Measurements from ENCODE around the gene PDP2. TPM values are rescaled to one million over a fixed set of nuclear protein-coding genes. Genes with fewer than 3 reads are reported as not detected.

The PDP2 gene, protein sequence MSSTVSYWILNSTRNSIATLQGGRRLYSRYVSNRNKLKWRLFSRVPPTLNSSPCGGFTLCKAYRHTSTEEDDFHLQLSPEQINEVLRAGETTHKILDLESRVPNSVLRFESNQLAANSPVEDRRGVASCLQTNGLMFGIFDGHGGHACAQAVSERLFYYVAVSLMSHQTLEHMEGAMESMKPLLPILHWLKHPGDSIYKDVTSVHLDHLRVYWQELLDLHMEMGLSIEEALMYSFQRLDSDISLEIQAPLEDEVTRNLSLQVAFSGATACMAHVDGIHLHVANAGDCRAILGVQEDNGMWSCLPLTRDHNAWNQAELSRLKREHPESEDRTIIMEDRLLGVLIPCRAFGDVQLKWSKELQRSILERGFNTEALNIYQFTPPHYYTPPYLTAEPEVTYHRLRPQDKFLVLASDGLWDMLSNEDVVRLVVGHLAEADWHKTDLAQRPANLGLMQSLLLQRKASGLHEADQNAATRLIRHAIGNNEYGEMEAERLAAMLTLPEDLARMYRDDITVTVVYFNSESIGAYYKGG
- 5.5 to 7.8 TPM (median 6.3 TPM) in 5 replicates for total RNA-seq (2022; extraction: Qiagen RNA extraction; ENCODE audit: low read depth)

DNA sequence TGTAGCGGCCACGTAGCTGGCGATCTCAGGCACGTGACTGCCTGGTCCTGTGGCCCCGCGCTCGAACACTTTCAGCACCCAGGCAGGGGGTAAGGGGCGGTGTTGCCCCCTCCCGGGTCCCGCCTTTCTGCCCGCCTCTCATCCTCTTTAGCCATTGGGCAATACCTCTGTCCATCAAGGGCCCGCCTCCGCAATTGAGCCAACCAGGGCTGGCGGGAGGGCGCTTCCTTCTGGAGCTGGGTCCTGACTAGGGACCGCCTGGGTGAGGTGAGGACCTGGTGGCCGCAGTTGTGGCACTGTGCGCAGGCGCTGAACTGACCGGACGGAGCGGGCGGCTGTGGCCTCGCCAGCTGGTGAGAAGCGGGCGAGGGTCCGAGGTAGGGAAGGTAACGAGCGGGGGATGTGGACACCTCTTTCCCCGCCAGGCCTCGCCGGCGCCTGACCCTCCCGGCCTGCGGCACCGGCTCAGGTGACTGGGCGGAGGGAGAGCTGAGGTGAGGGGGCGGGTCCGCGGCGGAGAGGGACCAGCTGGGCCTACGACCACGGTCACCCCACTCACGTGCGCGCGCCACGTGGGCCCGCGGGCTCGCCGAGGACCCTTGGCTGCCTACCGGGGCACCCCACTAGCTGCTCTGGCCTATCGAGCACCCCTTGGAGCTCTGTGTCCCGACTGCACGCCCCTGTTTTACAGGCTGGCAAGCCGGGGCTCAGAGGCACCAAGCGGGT is at the start of gene PDP2:
PDP2 (plus strand) TSS at position 228 of the 726 bp plus-strand sequence. CDS start 3,770 bp downstream, outside the sequence.

DNA sequence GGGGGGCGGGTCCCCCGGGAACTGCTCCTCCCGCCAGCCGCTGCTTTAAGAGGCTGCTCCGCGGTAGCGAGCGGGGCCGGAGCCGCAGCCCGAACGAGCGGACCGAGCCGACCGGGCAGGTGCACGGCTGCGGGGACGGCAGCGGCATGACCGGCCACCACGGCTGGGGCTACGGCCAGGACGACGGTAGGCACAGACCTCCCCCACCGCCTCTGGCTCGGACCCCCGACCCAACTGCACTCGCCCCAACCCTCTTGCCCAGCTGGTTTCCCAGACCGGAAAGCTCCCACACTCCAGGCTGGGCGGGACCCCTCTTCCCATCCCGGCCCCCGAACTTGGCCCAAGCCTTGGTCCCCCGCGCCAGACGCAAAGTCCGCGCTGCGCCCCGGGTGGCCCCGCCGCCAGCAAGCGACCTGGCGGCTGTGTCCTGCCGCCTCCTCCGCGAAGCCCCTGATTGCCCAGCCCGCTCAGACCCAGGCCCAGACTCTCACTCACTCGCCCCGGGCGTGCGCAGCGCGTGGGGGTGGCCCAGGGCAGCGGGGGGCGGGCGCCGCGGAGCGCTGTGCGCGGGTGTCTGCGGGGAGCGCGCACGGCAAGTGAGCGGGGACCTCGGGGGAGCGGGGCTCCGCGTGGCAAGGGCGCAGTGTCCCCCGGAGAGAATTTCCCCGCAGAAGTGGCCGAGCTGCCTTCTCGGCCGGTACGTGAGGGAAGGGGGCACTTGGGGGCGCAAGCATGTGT is 35.8 kb upstream of the PDP2 start, which contains the start of gene CA7:
CA7 (plus strand) TSS at position 73 of the 738 bp plus-strand sequence; CDS start at position 147, 74 bp downstream.

DNA sequence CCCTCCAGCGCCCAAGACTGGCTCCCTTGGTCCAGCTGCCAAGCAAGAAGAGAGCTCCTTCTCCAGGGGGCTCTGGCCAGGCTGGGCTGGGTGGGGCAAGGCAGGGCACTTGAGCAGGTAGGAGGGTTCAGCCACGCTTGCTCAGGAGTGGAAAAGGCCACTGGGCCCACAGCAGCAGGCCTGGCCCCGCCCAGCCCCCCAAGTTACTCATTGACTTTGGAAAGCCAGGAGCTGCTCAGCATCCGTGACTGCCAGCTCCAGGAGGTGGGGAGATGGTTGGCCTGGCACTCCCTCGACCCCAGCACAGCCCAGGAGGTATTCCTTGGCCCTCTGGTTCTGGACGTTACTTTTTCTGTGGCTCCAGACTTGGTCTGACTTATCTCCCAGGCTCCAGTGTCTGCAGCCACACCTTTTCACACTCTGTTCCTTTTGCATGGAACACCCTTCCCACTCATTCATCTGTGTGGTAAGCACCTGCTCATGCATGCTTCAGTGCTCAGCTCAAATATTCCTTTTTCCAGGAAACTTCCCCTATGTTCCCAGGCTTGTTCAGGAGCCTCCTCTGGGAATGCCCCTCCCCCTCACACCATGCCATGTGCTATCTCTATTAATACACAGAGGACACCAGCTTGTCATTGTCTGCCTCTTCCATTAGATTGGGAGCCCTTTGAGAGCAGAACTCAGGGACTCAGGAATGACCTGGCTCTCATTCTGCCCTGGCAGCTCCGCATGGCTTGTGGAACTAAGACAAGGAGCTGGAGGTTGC is 38.7 kb downstream of the PDP2 start, which contains the start of gene CDH16:
CDH16 (minus strand) TSS at position 83 of the 766 bp plus-strand sequence. CDS start 820 bp downstream, outside the sequence.

DNA sequence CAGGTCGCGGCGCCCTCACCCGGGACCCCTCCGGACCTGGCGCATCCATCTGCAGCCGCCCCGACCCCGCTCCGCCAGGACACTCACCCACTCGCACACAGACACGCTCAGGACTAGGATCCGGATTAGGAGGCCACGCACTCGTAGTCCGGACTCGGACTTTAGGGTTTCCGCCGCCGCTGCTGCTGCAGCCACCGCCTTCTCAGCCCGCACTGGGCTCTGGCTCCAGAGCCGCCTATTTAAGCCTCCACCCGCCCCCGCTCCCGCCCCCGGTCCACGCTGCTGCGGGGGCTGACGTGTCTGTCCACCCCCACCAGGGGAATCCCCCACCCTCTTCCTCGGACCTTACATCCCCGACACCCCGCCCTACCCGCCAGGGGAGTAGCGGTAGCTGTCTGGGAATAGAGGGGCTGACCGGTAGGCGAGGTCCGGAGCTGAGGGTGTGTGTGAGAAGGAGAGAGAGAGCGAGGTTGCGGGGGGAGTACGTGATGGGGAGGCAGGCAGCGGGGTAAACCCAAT is 45.1 kb downstream of the PDP2 start, which contains the start of gene RRAD:
RRAD (minus strand) TSS at position 214 of the 519 bp plus-strand sequence. CDS start 356 bp downstream, outside the sequence.

DNA sequence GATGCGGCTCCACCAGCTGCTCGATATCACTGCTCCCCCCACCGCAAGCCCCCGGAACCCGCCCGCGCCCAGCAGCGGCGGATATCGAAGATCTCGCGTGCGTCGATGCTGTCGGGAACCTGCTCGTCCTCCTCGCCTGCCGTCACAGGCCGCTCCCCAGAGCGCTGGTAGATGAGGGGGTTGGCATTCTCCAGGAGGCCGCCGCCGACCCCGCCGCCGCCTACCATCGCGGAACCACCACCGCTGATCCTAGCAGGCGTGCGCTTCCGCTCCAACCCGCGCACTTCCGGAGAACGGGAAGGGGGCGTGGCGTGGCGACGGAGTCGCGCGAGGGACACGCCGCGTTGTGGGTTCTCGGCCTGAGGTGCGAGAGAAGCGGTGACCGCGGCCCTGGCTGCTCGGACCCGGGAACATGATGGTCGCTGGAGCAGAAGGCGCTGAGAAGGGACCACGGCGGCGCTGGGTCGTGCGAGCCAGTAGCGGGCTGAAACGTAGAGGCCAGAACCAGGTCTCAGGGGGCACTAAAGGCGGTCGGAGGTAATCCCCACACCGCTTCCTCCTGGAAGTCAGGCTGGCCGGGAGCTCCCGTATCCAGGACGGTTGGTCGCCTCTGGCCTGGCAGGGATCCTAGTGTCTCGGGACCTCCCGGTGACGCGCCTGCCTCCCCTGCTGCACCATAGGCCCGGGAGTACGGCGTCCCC is 54.0 kb downstream of the PDP2 start, which contains the start of gene CIAO2B:
CIAO2B (minus strand) TSS at position 265 of the 701 bp plus-strand sequence; CDS start at position 227, 38 bp downstream.

DNA sequence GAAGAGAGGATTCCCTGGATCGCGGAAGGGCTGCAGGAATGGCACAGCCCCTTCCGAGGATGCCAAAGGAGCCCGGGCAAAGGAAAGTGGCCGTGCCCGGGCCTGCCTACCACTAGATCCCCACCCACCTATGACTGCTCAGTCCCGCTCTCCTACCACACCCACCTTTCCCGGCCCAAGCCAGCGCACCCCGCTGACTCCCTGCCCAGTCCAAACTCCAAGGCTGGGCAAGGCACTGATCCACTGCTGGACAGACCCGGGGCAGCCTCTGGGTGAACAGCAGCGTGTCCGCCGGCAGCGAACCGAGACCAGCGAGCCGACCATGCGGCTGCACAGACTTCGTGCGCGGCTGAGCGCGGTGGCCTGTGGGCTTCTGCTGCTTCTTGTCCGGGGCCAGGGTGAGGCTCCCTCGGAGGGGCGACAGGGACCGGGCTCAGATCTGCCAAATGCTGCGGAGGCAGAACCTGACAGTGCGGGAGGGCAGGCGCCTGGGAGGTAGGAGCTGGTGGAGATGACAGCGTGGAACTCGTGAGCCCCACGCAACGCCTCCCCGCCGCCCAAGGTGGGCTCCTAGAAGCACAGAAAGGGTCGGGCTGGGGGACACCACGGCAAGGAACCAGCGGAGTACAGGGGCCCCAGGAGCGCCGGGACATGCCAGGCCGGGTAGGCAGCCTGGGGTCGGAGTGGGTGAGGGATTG is 55.1 kb downstream of the PDP2 start, which contains the start of gene CES2:
CES2 (plus strand) TSS at position 203 of the 698 bp plus-strand sequence; CDS start at position 323, 120 bp downstream.

Other genes starting within 250 kb of the PDP2 start
- gene CMTM4, start 183.8 kb upstream of the PDP2 start, total RNA-seq (2022; extraction: Qiagen RNA extraction; ENCODE audit: low read depth), result 23.9 to 40.7 TPM (median 34.9 TPM) in 5 replicates
- gene DYNC1LI2, start 128.9 kb upstream of the PDP2 start, total RNA-seq (2022; extraction: Qiagen RNA extraction; ENCODE audit: low read depth), result 47.0 to 57.1 TPM (median 56.7 TPM) in 5 replicates
- gene TERB1, start 78.9 kb upstream of the PDP2 start, total RNA-seq (2022; extraction: Qiagen RNA extraction; ENCODE audit: low read depth), result 0.03 to 0.17 TPM in 2 of 5 replicates, not detected in the others
- 66.3 to 74.9 TPM (median 71.6 TPM) in 5 replicates for gene NAE1, start 49.5 kb upstream of the PDP2 start, total RNA-seq (2022; extraction: Qiagen RNA extraction; ENCODE audit: low read depth)
- 0.05 to 0.08 TPM in 2 of 5 replicates, not detected in the others for gene CA7, start 36.1 kb upstream of the PDP2 start, total RNA-seq (2022; extraction: Qiagen RNA extraction; ENCODE audit: low read depth)
- 0.15 to 0.26 TPM (median 0.16 TPM) in 5 replicates for gene CDH16, start 38.4 kb downstream of the PDP2 start, total RNA-seq (2022; extraction: Qiagen RNA extraction; ENCODE audit: low read depth)
- 9.6 to 19.5 TPM (median 11.4 TPM) in 5 replicates for gene RRAD, start 45.0 kb downstream of the PDP2 start, total RNA-seq (2022; extraction: Qiagen RNA extraction; ENCODE audit: low read depth)
- gene CIAO2B, start 53.9 kb downstream of the PDP2 start, total RNA-seq (2022; extraction: Qiagen RNA extraction; ENCODE audit: low read depth), result 131 to 174 TPM (median 163 TPM) in 5 replicates
- 27.9 to 31.7 TPM (median 28.9 TPM) in 5 replicates for gene CES2, start 55.0 kb downstream of the PDP2 start, total RNA-seq (2022; extraction: Qiagen RNA extraction; ENCODE audit: low read depth)
- 1.7 to 2.1 TPM (median 2.1 TPM) in 5 replicates for gene CES3, start 80.8 kb downstream of the PDP2 start, total RNA-seq (2022; extraction: Qiagen RNA extraction; ENCODE audit: low read depth)
- 1.2 to 2.1 TPM (median 1.7 TPM) in 5 replicates for gene CES4A, start 108.1 kb downstream of the PDP2 start, total RNA-seq (2022; extraction: Qiagen RNA extraction; ENCODE audit: low read depth)
- 49.8 to 56.1 TPM (median 50.4 TPM) in 5 replicates for gene CBFB, start 148.6 kb downstream of the PDP2 start, total RNA-seq (2022; extraction: Qiagen RNA extraction; ENCODE audit: low read depth)
- gene PHAF1, start 229.4 kb downstream of the PDP2 start, total RNA-seq (2022; extraction: Qiagen RNA extraction; ENCODE audit: low read depth), result 24.2 to 27.0 TPM (median 25.3 TPM) in 5 replicates

Data from A549 treated with DMSO at 1 μM for 4 hours (cell line).